Epidermal melanocyte (primary cell): ENCODE data around the gene SLC47A2.

Source experiments
- DNase-seq: peaks from one replicate; pipeline ENCODE4 v3.0.0; 2011; ENCODE audit warnings: low spot score; ENCODE audit not compliant: insufficient read length

SLC47A2 gene

DNA sequence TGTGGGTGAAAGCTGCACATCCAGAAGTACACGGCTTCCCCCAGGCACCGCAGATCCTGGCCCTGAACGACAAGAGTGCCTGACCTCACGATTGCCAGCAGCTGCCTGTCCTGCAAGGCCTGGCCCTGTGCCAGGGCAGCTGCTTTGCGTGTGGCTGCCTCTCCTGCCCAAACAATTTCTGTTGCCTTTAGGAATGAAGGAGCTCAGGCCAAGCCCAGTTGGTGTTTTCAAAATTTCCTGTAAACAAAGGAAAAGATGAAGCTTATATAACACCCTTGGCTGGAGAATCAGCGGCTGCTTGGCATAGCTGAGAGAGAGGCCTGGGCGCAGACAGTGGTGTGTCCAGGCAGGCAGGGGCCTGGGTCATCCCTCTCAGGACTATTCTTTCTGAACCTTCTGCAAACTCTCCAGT is 11.7 kb upstream of the SLC47A2 start:
- peak; percentile 90 for DNase-seq

DNA sequence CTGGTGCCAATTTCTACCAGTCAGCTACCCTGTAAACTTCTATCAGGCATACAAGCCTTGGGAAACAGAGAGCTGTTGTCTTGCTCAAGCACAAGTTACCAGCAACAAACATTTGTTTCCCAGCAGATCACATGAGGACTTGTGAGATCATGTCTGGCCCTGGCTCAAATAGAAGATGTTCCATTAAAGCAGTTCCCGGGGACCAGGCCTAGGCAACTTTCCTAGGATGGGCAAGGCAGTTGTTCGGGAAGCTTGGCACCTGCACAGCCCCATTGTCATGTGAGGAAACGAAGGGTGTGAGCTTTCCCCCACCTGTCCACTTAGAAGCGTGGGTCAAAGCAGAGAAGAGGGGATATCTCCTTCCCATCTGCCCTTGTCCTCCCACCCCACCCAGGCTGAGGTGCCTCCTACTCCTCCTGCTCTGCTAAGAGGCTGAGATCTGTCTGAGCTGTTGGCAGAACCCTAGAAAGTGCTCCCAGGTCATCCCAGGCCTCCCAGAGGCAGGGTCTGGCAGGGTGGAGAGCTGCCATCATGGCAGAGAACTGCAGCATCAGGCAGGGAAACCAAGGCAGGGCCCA is 11.2 kb upstream of the SLC47A2 start:
- DNase-seq, result peak; percentile 99

DNA sequence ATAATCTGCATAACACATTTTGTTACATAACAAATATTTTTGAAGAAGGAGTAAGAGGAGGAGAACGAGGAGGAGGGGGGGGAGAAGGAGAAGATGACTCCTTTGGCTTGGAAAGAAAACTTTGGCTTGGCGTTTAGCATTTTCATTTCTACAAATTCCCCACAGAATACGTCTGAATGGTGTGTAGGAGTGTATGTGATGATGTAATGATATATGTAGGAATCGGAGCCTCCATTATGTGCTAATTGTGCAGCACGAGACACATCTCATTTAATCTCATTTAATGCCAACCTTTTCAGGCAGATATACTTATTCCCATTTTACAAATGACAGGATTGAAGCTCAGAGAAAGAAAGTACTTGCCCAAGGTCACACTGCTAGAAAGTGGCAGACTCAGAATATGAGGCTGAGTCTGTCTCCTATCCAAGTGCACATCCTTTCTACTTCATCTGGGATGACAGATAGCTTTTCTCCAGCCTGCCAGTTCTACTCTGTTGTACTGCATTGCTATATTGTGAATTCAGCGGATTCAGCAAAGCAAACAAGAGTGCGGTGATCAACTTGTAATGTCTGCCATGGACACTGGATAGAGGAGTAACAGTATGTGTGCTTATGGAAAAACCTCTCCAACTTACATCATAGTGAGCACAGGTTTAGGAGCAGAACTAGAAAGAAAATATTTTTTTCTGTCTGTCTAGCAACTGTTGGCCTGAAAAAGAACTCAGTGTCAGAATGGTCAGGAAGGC is 10.4 kb upstream of the SLC47A2 start:
- DNase-seq, result no peak

DNA sequence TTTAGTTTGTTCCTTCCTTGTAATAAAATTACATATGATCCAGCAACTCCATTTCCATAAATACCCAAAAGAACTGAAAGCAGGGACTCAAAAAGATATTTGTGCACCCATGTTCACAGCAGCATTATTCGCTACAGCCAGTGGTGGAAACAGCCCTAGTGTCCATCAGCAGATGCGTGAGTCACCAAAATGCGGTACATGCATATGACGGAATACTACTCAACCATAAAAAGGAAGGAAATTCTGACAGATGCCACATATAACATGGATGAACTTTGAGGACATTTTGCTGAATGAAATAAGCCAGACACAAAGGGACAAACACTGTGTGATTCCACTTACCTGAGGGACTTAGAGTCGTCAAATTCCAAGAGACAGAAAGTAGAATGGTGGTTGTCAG is 9.1 kb upstream of the SLC47A2 start:
- no peak for DNase-seq

DNA sequence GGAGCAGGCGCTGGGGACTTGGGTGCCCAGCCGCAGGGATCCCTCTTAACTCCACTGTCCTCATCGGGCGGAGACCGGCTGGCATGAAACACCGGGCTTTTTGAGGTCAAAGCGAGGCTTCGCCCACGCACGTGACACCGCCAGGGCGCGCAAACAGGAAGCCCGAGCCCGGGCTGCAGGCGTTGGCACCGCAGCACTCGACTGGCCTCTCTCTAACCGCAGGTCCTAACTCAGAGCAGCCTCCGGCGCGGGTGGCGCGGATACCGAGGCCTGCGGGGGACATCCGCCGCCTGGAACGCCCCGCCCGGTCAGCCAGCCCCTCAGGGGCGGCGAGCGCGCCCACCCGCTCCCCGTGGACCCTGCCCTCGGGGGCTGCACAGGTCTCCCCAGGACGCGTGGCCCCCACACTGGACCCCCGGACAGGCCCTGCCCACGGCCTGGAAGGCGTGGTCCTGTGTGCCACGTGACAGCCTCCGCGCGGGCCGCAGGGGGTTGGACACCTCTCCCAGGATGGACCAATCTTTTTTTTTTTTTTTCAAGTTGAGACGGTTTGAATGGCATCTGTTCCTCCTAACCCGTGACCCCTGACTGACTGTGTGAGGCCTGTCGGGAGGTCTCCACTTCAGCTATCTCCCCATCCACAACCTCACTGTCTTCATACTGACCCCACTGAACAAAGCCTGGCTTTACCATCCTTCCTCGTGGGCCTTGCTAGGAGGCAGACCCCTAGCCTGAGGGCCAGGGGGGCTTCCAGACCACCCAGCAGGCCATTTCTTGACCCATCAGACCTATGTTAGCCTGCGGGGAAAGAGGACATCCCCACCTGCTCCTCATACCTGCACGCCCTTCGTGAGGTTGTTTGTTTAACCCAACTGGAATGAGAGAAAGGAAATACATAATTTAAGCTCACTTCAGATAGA is 8.4 kb upstream of the SLC47A2 start:
- no peak for DNase-seq

DNA sequence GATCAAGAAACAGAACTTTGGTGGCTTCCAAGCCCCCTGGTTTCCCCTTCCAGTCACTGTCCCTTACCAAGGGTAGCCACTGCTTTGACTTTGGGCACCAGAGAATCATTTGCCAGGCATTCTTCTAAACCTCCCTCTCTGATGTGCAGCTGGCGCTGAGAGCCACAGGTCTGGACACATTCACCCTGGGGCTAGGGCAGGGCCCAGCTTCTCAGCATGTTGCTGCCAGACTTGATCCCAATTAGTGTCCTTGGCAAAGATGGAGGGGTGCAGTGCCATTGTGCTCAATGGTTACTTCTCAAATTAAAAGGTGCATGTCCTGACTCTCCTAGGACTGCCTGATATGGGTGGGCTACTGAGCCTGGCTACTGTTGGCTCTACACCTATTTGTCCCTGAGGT is 7.6 kb upstream of the SLC47A2 start:
- DNase-seq, result no peak

DNA sequence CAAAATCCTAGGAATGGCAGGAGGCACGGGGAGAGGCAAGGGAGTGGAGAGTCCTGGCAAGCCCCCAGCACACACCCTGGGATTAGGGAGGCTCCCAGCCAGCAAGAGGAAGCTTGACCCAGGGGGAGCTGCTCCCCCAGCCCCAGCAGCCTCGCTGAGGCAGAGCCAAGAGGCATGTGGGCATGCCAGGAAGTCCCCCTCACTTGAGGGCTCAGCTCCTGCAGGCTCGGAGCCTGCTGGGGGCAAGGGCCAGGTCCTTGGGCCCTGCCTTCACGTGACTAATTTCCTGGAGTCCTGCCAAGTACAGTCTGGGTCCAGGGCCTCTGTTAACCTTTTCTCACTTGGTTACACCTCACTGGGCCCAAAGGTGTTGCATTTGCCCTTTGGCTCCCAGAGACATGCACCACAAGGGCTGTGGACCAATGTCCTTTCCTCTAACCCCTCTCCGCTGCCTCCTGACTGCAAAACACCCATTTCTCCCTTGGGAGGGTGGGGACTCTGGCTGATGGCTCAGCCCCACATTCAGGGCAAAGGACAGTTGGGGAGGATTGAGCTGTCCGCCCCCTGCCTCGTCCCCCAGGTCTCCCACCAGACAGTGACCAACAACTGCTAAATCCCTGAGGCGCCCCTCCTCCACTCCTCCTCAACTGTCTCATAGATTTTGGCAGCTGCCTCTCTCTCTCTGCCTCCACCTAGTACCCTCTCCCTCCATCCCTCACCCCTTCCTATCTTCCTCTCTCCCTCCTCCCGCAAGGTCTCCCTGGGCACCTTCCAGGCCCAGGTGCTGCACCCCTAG is 4.4 kb upstream of the SLC47A2 start:
- no peak for DNase-seq

DNA sequence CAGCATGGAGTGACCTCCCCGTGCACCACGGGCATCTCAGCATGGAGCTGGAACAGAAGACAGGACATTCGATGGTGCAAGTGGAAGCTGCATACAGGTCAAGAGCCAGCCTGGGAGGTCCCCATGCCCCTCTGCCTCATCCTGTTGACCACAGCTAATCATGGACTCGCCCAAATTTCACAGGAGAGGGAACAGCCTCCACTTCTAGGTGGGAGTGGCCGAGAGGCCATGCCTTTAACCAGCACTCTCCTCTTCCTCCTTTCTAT is 3.8 kb upstream of the SLC47A2 start:
- no peak for DNase-seq

DNA sequence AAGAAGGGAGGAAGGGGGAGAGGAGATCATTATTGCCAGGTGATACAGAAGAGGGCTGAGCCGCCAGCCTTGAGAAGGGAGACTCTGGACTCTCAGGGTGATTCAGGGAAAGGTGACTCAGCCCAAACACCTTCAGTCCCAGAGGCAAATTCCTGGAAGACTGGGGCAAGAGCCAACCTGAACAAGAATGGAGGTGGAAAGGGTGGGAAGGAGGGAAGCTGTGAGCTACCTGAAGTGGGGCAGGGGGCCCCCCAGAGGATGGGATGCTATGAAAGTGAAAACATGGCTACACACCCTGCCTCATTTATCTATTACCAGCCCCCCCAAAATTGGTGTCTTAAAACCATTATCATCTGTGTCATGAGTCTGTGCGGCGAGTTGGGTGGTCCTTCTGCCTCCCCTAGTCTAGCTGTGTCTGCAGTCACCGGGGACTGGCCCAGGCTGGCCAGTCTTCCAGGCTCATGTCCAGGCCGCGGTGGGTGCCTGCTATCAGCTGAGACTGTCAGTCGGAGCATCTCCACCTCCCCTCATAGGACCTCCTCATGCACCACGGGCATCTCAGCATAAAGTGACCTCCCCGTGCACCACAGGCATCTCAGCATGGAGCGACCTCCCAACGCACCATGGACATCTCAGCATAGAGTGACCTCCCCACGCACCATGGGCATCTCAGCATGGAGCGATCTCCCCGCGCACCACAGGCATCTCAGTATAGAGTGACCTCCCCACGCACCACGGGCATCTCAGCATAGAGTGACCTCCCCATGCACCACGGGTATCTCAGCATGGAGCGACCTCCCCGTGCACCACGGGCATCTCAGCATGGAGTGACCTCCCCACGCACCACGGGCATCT is 3.2 kb upstream of the SLC47A2 start:
- DNase-seq, result no peak

DNA sequence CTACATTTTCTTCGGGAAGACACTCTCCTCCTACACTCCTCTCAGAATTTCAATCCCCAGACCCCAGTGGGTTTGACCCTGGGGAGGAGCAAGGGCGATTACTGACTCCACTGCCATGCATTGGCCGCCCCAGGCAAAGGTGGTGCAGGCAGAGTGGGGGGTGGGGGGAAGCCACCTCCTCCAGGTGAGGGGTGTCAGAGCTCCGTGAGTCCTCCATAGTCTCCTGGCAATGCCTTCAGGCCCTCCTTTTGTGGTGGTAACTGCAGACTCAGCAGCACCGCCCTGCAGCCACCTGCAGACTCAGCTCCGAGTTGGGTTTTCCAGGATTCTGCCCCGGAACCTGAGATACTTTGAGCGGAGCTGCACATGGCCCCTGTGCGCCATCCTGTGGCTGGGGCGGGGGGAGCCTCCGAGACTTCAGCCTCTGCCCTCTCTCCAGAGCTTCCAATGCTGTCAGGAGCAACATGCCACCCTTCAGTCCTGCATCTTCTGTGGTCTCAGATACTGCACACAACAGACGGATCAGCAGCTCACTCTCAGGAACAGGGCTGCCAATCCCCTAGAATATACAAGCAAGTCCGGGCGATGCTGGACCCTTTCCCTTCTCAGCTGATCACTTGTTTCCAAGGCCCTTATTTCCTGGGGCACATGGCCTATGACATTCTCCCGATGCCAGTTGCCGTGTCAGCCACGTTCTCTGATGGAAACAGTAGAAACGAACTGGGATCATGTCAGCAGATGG is 2.4 kb upstream of the SLC47A2 start:
- no peak for DNase-seq

DNA sequence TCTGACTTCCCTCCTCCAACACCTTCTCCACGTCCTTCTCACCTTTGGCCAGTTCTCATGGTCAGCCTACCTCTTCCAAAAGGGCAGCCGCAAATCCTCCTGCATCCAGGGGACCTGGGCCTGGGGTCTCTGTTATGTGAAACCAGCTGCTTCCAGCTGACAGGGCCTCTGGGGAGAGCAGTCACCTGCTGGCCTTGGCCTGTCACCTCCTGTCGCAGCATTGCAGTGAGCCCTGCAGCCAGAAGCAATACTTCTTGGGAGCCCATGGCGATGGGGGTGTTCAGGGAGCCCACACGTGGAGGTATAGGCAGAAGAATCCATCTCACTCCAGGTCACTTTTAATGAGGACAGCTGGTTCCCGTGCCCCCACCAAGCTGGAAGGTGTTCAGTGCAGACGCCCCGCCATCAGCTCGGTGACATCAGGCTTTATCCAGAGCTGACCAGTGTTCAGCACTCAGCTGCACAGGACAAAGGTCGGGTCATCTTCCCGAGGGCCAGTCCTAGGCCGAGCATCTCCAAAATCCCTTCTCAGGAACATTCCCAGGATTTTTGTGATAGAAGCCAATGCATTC is 1.7 kb upstream of the SLC47A2 start:
- DNase-seq, result no peak

DNA sequence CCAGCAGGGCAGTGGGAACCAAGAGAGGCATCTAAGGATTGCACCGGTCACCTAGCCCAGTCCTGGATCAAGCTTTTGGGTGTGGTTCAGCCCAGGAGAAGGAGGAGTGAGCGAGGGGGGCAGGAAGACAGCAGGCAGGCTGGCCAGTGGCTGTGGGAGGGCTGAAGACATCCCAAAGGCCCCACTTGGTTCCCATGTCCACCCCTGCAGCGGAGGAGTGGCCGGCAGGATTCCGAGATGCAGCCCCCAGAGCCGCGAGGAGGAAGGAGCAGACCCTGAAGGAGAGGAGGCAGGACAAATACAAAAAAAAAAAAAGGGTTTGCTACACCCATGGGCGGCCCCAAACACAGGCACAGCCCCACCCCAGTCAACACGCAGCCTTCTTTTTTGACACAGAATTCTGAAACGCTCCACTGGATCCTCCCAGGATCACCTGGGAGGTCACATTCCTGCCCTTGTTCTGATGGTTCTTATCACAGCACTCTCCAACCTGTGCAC is 1.1 kb upstream of the SLC47A2 start:
- DNase-seq, result no peak

DNA sequence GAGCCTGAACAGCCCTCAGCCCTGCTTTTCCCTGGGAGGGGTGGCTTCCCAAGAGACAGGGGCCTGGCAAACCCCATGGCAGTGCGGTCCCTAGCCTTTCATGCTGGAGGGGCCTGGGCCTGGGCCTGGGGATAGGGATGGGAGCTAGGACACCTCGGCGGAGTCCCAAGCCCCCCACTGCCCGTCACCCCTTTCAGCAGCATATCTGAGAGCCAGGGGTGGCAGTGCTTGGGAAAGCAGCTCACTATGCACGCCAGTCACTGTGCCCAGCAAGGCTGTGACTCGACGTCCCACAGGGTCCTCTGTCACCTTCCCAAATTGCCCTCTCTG is 612 bp upstream of the SLC47A2 start:
- DNase-seq, result no peak

DNA sequence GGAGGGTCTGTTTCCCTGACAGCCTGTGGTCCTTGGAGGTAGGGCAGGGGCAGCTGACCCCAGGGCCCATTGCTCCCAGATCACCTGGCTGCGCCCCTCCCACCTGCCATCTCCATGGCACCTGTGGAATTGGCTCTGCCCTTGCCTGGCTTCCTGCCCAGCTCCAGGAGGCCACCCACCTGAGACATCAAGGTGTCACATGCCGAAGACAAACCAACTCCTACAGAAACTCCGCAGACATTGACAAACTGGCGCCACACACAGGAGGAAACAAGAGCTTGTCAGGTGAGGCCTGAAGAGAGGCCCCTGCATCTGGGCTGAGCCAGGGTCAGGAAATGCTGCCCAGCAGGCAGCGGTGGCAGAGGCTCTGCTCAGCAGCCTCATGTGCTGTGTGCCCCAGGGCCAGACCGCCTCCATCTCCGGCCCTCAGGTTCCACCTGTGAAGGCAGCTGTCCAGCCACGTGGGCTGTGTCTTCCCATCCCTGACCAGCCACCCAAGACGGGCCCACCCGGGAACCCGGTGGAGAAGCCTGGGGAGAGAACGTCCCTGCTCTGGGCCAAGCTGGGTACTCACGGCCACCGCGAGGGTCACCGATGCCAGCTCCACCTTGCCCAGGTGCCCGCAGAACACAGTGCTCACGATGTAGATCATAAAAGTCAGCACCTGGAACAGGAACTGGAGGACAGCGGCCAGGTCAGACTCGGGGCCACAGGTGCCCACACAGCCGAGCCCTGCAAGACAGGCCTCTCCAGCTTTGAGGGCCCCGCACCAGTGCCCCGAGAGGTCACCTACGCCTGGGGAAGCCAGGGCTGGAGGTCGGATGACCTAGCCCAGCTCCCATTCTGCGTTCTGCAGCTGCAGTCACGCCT is 1.6 kb downstream of the SLC47A2 start:
- DNase-seq, result no peak

DNA sequence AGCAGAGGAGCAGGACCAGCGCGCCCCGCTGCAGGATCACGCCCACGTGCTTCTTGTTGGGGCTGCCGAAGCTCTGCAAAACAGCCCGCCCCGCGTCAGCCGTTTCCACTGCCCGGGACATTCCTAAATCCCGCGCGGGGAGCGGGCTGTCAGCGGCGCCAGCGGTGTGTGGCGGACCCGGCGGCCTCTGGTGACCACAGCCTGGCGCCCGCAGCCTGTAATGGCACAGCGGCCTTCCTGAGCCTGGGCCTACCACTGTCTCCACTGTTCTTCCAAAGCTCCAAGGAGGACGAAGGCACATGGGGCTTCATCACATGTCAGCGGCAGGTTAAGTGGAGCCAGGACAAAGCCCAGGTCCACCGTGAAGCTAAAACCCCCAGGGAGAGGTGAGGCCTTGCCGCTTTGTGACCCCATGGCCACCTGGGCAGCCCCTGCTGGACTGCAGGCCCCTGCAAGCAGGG is 2.5 kb downstream of the SLC47A2 start:
- no peak for DNase-seq

DNA sequence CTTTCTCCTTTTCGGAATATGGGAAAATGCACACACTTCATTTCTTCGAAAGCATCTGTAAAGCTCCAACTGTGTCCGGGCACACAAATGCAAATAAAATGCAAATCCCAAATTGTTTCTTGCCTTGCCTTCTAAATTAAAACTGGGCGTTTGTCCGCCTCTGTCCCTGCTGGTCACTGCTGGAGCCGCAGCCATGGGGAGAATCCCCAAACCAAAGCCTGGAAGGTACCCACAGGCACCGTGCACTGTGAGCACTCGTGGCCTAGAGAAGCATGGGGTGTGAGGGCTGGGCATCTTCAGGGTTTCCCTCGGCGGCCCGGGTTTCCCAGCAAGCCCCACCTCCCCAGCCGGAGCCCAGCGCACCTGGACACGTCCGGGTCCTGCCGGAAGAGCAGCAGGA is 2.9 kb downstream of the SLC47A2 start:
- no peak for DNase-seq

DNA sequence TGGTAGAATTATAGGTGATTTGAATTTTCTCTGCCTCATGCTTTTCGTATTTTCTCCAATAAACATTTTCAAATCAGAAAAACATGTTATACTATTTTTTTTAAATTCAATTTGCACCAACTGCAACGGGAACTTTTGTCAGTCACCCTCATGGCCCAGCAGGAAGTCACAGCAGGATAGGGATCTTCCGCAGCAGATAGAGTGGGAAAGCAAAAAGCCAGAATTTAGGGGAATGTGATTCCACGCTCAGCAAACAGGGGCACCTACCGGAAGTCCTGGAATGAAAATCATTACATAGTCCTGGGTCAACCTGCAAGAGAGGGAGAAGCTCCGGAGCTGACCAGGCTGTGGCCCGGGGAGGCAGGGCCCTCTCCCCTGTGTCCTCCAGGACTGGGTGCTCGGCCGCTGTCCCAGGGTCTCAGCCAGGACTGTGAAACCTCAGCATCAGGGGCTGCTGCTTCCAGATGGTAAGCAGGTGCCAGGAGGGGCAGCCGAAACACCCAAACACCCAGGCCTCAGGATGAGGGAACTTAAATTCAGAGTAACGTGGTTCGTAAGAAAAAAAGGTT is 3.9 kb downstream of the SLC47A2 start:
- no peak for DNase-seq

DNA sequence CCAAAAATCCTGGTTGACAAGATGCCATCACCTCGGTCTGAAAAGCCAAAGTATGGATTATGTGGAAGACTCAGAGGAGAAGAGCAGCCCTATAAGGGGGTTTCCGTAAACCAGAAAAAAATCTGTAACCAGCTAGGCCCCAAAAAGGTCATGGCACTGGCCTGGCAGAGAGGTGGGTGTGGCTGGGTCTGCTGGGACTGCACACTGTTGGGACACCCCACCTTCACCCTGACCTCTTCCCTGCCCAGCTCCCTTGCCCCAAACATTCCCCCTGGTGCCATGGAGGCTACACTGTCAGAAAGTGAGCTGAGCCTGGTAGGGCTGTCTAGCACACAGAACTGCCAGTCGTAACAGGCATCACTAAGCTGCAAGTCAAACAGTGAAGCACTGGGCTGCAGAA is 6.5 kb downstream of the SLC47A2 start:
- DNase-seq, result no peak
